ENCODE data around the gene SMAD1. TPM values are rescaled to one million over a fixed set of nuclear protein-coding genes. Genes with fewer than 3 reads are reported as not detected.

Gene SMAD1
- total RNA-seq, 1 donor: 33.2 TPM

- no peak overlapping the region for H3K4me3 ChIP-seq (ENCODE audit: low read depth, low read length)
- no peak for TF ChIP-seq CTCF (IDR thresholded peaks at IDR 0.05; ENCODE audit: insufficient read depth, low read depth, low read length)
- no peak for DNase-seq (ENCODE audit: low read depth)
Measured at GRCh38 chr4:145492376-145492775, 10.7 kb downstream of the SMAD1 start.

GRCh38 chr4:145493166-145493565 is 11.5 kb downstream of the SMAD1 start:
- TF ChIP-seq CTCF (IDR thresholded peaks at IDR 0.05; ENCODE audit: insufficient read depth, low read depth, low read length): no peak
- no peak for DNase-seq (ENCODE audit: low read depth)
- H3K4me3 ChIP-seq (ENCODE audit: low read depth, low read length): no peak overlapping the region

GRCh38 chr4:145494666-145495270 is 13.1 kb downstream of the SMAD1 start:
- no peak overlapping the region for H3K4me3 ChIP-seq (ENCODE audit: low read depth, low read length)
- TF ChIP-seq CTCF (IDR thresholded peaks at IDR 0.05; ENCODE audit: insufficient read depth, low read depth, low read length): no peak
- DNase-seq (ENCODE audit: low read depth): no peak

GRCh38 chr4:145496292-145496691 is 14.6 kb downstream of the SMAD1 start:
- DNase-seq (ENCODE audit: low read depth): no peak
- H3K4me3 ChIP-seq (ENCODE audit: low read depth, low read length): no peak overlapping the region
- TF ChIP-seq CTCF (IDR thresholded peaks at IDR 0.05; ENCODE audit: insufficient read depth, low read depth, low read length): no peak

- TF ChIP-seq CTCF (IDR thresholded peaks at IDR 0.05; ENCODE audit: insufficient read depth, low read depth, low read length): no peak
Measured at GRCh38 chr4:145497199-145498149, 15.8 kb downstream of the SMAD1 start.

GRCh38 chr4:145498430-145498829 is 16.8 kb downstream of the SMAD1 start:
- TF ChIP-seq CTCF (IDR thresholded peaks at IDR 0.05; ENCODE audit: insufficient read depth, low read depth, low read length): no peak
- DNase-seq (ENCODE audit: low read depth): no peak
- H3K4me3 ChIP-seq (ENCODE audit: low read depth, low read length): no peak overlapping the region

More at GRCh38 chr4:145497199-145498149, 15.8 kb downstream of the SMAD1 start:
- H3K4me3 ChIP-seq (ENCODE audit: low read depth, low read length): no peak overlapping the region
- DNase-seq (ENCODE audit: low read depth): no peak

All from fibroblast of villous mesenchyme (primary cell).